Measurements from ENCODE around the gene METTL3.

DNA sequence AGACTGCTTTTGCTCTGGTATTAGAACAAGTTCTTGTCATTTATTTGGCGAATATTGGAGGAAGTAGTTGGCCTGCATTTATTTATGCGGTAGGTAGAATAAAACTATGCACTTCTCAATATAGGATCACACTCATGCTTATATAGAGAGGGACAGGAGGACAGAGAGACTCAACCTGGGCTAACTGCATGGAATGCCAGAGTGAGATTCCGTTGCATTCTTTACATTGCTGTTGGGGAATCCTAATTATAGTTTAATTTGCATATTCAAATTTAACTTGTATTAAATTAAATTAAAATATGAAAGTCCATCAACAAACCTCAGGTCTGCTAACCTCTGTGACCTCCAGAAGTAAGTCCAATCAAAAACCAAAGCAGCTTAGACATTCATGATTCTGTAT, 42.1 kb upstream of the METTL3 start:
- TF ChIP-seq, protein P1, sequence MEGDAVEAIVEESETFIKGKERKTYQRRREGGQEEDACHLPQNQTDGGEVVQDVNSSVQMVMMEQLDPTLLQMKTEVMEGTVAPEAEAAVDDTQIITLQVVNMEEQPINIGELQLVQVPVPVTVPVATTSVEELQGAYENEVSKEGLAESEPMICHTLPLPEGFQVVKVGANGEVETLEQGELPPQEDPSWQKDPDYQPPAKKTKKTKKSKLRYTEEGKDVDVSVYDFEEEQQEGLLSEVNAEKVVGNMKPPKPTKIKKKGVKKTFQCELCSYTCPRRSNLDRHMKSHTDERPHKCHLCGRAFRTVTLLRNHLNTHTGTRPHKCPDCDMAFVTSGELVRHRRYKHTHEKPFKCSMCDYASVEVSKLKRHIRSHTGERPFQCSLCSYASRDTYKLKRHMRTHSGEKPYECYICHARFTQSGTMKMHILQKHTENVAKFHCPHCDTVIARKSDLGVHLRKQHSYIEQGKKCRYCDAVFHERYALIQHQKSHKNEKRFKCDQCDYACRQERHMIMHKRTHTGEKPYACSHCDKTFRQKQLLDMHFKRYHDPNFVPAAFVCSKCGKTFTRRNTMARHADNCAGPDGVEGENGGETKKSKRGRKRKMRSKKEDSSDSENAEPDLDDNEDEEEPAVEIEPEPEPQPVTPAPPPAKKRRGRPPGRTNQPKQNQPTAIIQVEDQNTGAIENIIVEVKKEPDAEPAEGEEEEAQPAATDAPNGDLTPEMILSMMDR (IDR thresholded peaks at IDR 0.05) = no peak
- TF ChIP-seq POLR2AphosphoS5 (IDR thresholded peaks at IDR 0.05) (no peak), POLR2A (IDR thresholded peaks at IDR 0.05) (no peak)
